B cell (primary cell): ENCODE data around the gene AGAP9. TPM values are rescaled to one million over a fixed set of nuclear protein-coding genes. Genes with fewer than 3 reads are reported as not detected.

Experiments used
- ATAC-seq: fragments of 200-7000 bp; cut with Tn5 transposase; one replicate; pipeline ENCODE4 v1.10.0; 2021; ENCODE audit warnings: low read depth, mild to moderate bottlenecking, moderate number of reproducible peaks, moderate library complexity
- CTCF ChIA-PET: fragments of 350-600 bp; sonication (Branson Sonifier 250); formaldehyde crosslinking; loops from one replicate; lab custom pipeline; 2021; ENCODE audit warnings: antibody characterized with exemption, inconsistent platforms; lab: Charles Lee
- POLR2A ChIA-PET: fragments of 350-600 bp; sonication (Branson Sonifier 250); formaldehyde crosslinking; loops from one replicate; lab custom pipeline; 2021; ENCODE audit warnings: antibody characterized with exemption; lab: Charles Lee
- DNase-seq: peaks from one replicate; pipeline ENCODE4 v3.0.0; 2013
- H2AFZ ChIP-seq: 2 replicates; pipeline ENCODE4 v1.6.1; 2012; ENCODE audit warnings: mild to moderate bottlenecking, low read depth, low read length; ENCODE audit not compliant: insufficient read depth, poor library complexity, severe bottlenecking
- H3K27ac ChIP-seq, 2 donors: 1 replicate in 1 of 2; 2 replicates in 1 of 2; pipeline ENCODE4 v1.5.1; 2012 to 2013; ENCODE audit warnings: low read length in 2 of 2, mild to moderate bottlenecking in 2 of 2, moderate library complexity in 1 of 2
- H3K27me3 ChIP-seq, 4 experiments: fragments of 200-600 bp in 1 of 4; sonication (generic) in 1 of 4; replicated peaks in 1 of 4; 1 replicate in 2 of 4; 2 replicates in 2 of 4; pipeline versions ENCODE4 v1.6.1 to v1.7.0; 2013 to 2016; ENCODE audit warnings: low read length in 3 of 4, mild to moderate bottlenecking in 2 of 4, mixed read lengths in 1 of 4, moderate library complexity in 1 of 4; ENCODE audit not compliant: insufficient read depth in 4 of 4, control insufficient read depth in 3 of 4; ENCODE audit errors: control extremely low read depth in 1 of 4
- H3K36me3 ChIP-seq, 2 experiments: replicated peaks in 1 of 2; 1 replicate in 1 of 2; 2 replicates in 1 of 2; pipeline versions ENCODE4 v1.6.1 to v1.7.1; 2013; ENCODE audit warnings: low read length in 1 of 2; ENCODE audit not compliant: insufficient read depth in 2 of 2, control insufficient read depth in 1 of 2; ENCODE audit errors: control extremely low read depth in 1 of 2, extremely low read depth in 1 of 2
- H3K4me1 ChIP-seq, 2 donors: fragments of 200-600 bp in 1 of 2; sonication (generic) in 1 of 2; 1 replicate in 1 of 2; 2 replicates in 1 of 2; pipeline versions ENCODE4 v1.5.1 to v1.6.1; 2013 to 2017; ENCODE audit warnings: low read length in 2 of 2; ENCODE audit not compliant: control insufficient read depth in 2 of 2, insufficient read depth in 2 of 2
- H3K4me2 ChIP-seq: replicated peaks from 2 replicates; pipeline ENCODE3; 2012; ENCODE audit warnings: mild to moderate bottlenecking, low read depth, low read length; ENCODE audit not compliant: poor library complexity, severe bottlenecking
- H3K4me3 ChIP-seq, 5 experiments: fragments of 200-600 bp in 1 of 5; sonication (generic) in 1 of 5; 1 replicate in 3 of 5; 2 replicates in 2 of 5; pipeline versions ENCODE4 v1.5.1 to v1.7.0; 2011 to 2016; ENCODE audit warnings: low read length in 4 of 5, mild to moderate bottlenecking in 4 of 5, low read depth in 2 of 5, control low read depth in 1 of 5, moderate library complexity in 1 of 5; ENCODE audit not compliant: insufficient read depth in 1 of 5; ENCODE audit errors: control extremely low read depth in 1 of 5, extremely low read depth in 1 of 5
- H3K79me2 ChIP-seq: fragments of 200-600 bp; sonication (generic); one replicate; pipeline ENCODE4 v1.6.0; 2016; ENCODE audit warnings: low read length; ENCODE audit not compliant: control insufficient read depth, insufficient read depth
- H3K9ac ChIP-seq: fragments of 200-600 bp; sonication (generic); 2 replicates; pipeline ENCODE4 v1.6.1; 2017; ENCODE audit warnings: mild to moderate bottlenecking, low read length, moderate library complexity
- H3K9me3 ChIP-seq, 3 donors: one replicate each; pipeline versions ENCODE4 v1.6.1 to v1.7.1; 2013; ENCODE audit warnings: low read length in 2 of 3; ENCODE audit not compliant: control insufficient read depth in 2 of 3, insufficient read depth in 1 of 3; ENCODE audit errors: control extremely low read depth in 1 of 3
- H4K20me1 ChIP-seq: 2 replicates; pipeline ENCODE4 v1.6.0; 2012; ENCODE audit warnings: mild to moderate bottlenecking, low read length; ENCODE audit not compliant: insufficient read depth, control insufficient read depth, poor library complexity, severe bottlenecking
- H3K27ac Mint-ChIP-seq: one replicate; pipeline ENCODE4 v1.8.0; 2021; ENCODE audit warnings: mixed read lengths
- H3K27me3 Mint-ChIP-seq: one replicate; pipeline ENCODE4 v1.8.0; 2021; ENCODE audit warnings: mixed read lengths
- H3K4me1 Mint-ChIP-seq: one replicate; pipeline ENCODE4 v1.8.0; 2021; ENCODE audit warnings: mixed read lengths
- H3K4me3 Mint-ChIP-seq: one replicate; pipeline ENCODE4 v1.8.0; 2021; ENCODE audit warnings: mixed read lengths
- H3K9me3 Mint-ChIP-seq: one replicate; pipeline ENCODE4 v1.8.0; 2022; ENCODE audit warnings: mixed read lengths; ENCODE audit not compliant: insufficient read depth
- EZH2 ChIP-seq: IDR thresholded peaks from 2 replicates; pipeline ENCODE4 v1.6.1; 2012; ENCODE audit warnings: borderline replicate concordance, low read depth, mild to moderate bottlenecking, moderate library complexity, low read length; ENCODE audit not compliant: insufficient read depth, poor library complexity, severe bottlenecking
- WGBS: methylation state at CpG from one replicate; pipeline ENCODE4 v1.1.5; 2013; ENCODE audit warnings: missing lambda C conversion rate; ENCODE audit not compliant: insufficient coverage; 5-methylcytosine and 5-hydroxymethylcytosine counted together
- intact Hi-C: fragments of 100-400 bp; cut with micrococcal nuclease; formaldehyde crosslinking; loops from one replicate; pipeline ENCODE4 v1.10.0; 2022
- polyA plus RNA-seq: library from polyadenylated mRNA; depleted of rRNA; stranded (reverse); fragments of >200 nt; gene quantifications from 2 replicates; pipeline ENCODE4 v1.2.3, GENCODE V29; 2012
- small RNA-seq: library from RNA; depleted of rRNA; stranded (forward); fragments of <200 nt; gene quantifications from one replicate; pipeline ENCODE3, GENCODE V24; 2012; ENCODE audit warnings: low replicate concordance, low read depth; ENCODE audit not compliant: insufficient read length
- total RNA-seq, 2 donors: library from RNA; stranded (reverse); fragments of 120-200 nt in 1 of 2; gene quantifications; 1 replicate in 1 of 2; 2 replicates in 1 of 2; pipeline versions ENCODE4 v1.2.3 to v1.2.4, GENCODE V29; 2013 to 2022
- TF ChIP-seq, protein P1 (sequence below): fragments of 200-600 bp; IDR thresholded peaks from one replicate; pipeline ENCODE4 v1.8.0; 2022; ENCODE audit warnings: antibody characterized with exemption, mild to moderate bottlenecking

AGAP9 gene
- total and polyA plus RNA-seq, 2 donors (not counting 1 experiment from before 2014, with no cell fraction given), result 6.7 to 16.8 TPM

DNA sequence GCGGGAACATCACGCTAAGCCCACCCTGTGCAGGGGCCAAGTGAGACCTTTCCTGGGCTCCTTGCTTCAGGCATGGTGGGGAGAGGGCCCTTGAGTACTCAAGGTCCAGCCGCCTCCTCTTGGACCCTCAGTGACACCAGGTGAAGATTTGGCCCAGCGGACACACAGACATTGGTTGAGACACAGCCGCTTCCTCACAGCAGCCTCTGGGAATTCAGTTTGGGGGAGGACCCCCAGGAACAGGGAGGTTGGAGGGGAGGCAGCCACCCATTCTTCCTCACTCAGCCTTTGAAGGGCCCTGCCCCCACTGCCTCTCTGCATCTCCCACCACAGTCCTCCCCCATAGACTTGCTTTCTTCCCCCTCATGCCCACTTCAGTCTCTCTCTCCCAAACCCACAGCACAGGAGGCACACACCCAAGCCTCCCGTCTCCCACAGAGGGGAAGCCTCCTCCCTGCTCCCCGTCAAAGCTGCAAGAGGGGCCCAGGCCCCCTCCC is 71.4 kb downstream of the AGAP9 start:
- Histone ChIP-seq H3K79me2 (no peaks in the 10 kb centered on the region), H3K9ac (no peak overlapping the region), H3K4me2 (no peak overlapping the region), H3K36me3 (no peaks in the 10 kb centered on the region), H4K20me1 (no peaks in the 10 kb centered on the region), H3K4me1 (peaks cover 0 to 14% of the 10 kb centered on the region in 2 donors), H2AFZ (no peak overlapping the region), H3K9me3 (peaks cover 0 to 7% (median 0%) of the 10 kb centered on the region in 3 donors), H3K27me3 (peaks cover 0 to 3% (median 0%) of the 10 kb centered on the region in 4 experiments), H3K27ac (no peak overlapping the region), H3K4me3 (no peak overlapping the region)
- ChIA-PET POLR2A (no interaction called here), CTCF (no interaction called here)
- intact Hi-C loops, result no loop called here
- Mint-ChIP-seq H3K4me1 (peaks cover 16% of the 10 kb centered on the region), H3K4me3 (no peak overlapping the region), H3K27me3 (peaks cover 12% of the 10 kb centered on the region), H3K27ac (no peak overlapping the region), H3K9me3 (peaks cover 3% of the 10 kb centered on the region)
- no peak for ATAC-seq
- no peak for DNase-seq
- WGBS, result 49% methylated on average over 5 of the region's 7 CpGs
- no peak for TF ChIP-seq EZH2
- TF ChIP-seq, protein P1, sequence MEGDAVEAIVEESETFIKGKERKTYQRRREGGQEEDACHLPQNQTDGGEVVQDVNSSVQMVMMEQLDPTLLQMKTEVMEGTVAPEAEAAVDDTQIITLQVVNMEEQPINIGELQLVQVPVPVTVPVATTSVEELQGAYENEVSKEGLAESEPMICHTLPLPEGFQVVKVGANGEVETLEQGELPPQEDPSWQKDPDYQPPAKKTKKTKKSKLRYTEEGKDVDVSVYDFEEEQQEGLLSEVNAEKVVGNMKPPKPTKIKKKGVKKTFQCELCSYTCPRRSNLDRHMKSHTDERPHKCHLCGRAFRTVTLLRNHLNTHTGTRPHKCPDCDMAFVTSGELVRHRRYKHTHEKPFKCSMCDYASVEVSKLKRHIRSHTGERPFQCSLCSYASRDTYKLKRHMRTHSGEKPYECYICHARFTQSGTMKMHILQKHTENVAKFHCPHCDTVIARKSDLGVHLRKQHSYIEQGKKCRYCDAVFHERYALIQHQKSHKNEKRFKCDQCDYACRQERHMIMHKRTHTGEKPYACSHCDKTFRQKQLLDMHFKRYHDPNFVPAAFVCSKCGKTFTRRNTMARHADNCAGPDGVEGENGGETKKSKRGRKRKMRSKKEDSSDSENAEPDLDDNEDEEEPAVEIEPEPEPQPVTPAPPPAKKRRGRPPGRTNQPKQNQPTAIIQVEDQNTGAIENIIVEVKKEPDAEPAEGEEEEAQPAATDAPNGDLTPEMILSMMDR, result no peak

Small RNAs within 50 kb of the gene (small RNA-seq; reads per million reads assigned to genes)
- gene AL591684.3, result not detected
- gene RNA5SP312, result not detected

Other genes starting within 250 kb of the AGAP9 start
- not detected in 2 replicates for gene GDF10, start 223.4 kb downstream of the AGAP9 start, total RNA-seq
- gene GDF10, start 223.4 kb downstream of the AGAP9 start, polyA plus RNA-seq, result not detected in 2 replicates
- not detected in 2 replicates for gene GDF2, start 201.2 kb downstream of the AGAP9 start, total RNA-seq
- gene GDF2, start 201.2 kb downstream of the AGAP9 start, polyA plus RNA-seq, result not detected in 2 replicates
- not detected in 2 replicates for gene RBP3, start 175.3 kb downstream of the AGAP9 start, total RNA-seq
- not detected in 2 replicates for gene RBP3, start 175.3 kb downstream of the AGAP9 start, polyA plus RNA-seq
- not detected in 2 replicates for gene ZNF488, start 139.3 kb downstream of the AGAP9 start, total RNA-seq
- not detected in 2 replicates for gene ZNF488, start 139.3 kb downstream of the AGAP9 start, polyA plus RNA-seq
- gene ANXA8, start 39.5 kb downstream of the AGAP9 start, total RNA-seq, result not detected in 2 replicates
- gene ANXA8, start 39.5 kb downstream of the AGAP9 start, polyA plus RNA-seq, result not detected in 2 replicates
- not detected in 2 replicates for gene FAM25G, start 31.9 kb downstream of the AGAP9 start, total RNA-seq
- not detected in 2 replicates for gene FAM25G, start 31.9 kb downstream of the AGAP9 start, polyA plus RNA-seq
- not detected in 2 replicates for gene SYT15B, start 240.0 kb upstream of the AGAP9 start, total RNA-seq
- 0.04 TPM in 1 of 2 replicates, not detected in the other for gene SYT15B, start 240.0 kb upstream of the AGAP9 start, polyA plus RNA-seq